K562 (cell line): Measurements from ENCODE around the gene EXOC3L2. TPM values are rescaled to one million over a fixed set of nuclear protein-coding genes. Genes with fewer than 3 reads are reported as not detected.

Experiments used
- ATAC-seq: fragments of 200-7000 bp; cut with Tn5 transposase; 3 replicates; pipeline ENCODE4 v1.9.1; 2020; ENCODE audit warnings: moderate library complexity
- BruUV-seq: library from RNA; stranded (reverse); fragments of 400-500 nt; replicated peaks from 2 replicates; lab custom pipeline; 2021; lab: Mats Ljungman, UMichigan
- CTCF ChIA-PET: fragments of 300-600 bp; formaldehyde crosslinking; extraction: SDS; loops from one replicate; lab custom pipeline; 2021; ENCODE audit warnings: low intra/inter-chr PET ratio; lab: Yijun Ruan, JAX
- POLR2A ChIA-PET: fragments of 300-600, 350-650 bp; sonication (Branson Sonifier 250); formaldehyde crosslinking; extraction: SDS; loops from one replicate; lab custom pipeline; 2021; ENCODE audit warnings: antibody characterized with exemption, inconsistent platforms; lab: Yijun Ruan, JAX
- DNase-seq, 4 experiments: peaks; one replicate each; pipeline versions ENCODE4 v3.0.0 to v3.0.0-alpha.2; 2011 to 2018; ENCODE audit warnings: low spot score in 3 of 4, mixed read lengths in 3 of 4; ENCODE audit errors: extremely low read depth in 1 of 4
- FAIRE-seq: peaks from 2 replicates; lab custom pipeline; 2011; peaks lifted over from hg19 to GRCh38; lab: Jason Lieb, UNC
- H2AFZ ChIP-seq: 2 replicates; pipeline ENCODE4 v1.6.0; 2011; ENCODE audit warnings: low read depth, low read length, control low read depth, inconsistent platforms
- H3K27ac ChIP-seq: fragments of 200-600 bp; 3 replicates; pipeline ENCODE4 v1.8.0; 2011; ENCODE audit warnings: low read depth, mild to moderate bottlenecking, control low read depth, inconsistent platforms, low read length, moderate library complexity, mixed read lengths; ENCODE audit errors: extremely low read depth
- H3K27me3 ChIP-seq, 2 experiments: fragments of 300-600 bp in 1 of 2; 2 replicates in 1 of 2; 3 replicates in 1 of 2; pipeline versions ENCODE4 v1.6.0 to v1.8.0; 2011; ENCODE audit warnings: inconsistent platforms in 2 of 2, low read length in 2 of 2, mild to moderate bottlenecking in 1 of 2, mixed read lengths in 1 of 2, moderate library complexity in 1 of 2; ENCODE audit not compliant: control insufficient read depth in 2 of 2, insufficient read depth in 2 of 2
- H3K36me3 ChIP-seq: fragments of 300-600 bp; 3 replicates; pipeline ENCODE4 v1.8.0; 2011; ENCODE audit warnings: mild to moderate bottlenecking, low read length, inconsistent platforms; ENCODE audit not compliant: control insufficient read depth, insufficient read depth
- H3K4me1 ChIP-seq, 2 experiments: fragments of 200-600 bp in 1 of 2; replicated peaks in 1 of 2; 2 replicates in 1 of 2; 3 replicates in 1 of 2; pipeline versions ENCODE4 v1.5.1 to v1.8.0; 2011; ENCODE audit warnings: inconsistent platforms in 2 of 2, low read length in 2 of 2, mild to moderate bottlenecking in 1 of 2, mixed read lengths in 1 of 2, moderate library complexity in 1 of 2; ENCODE audit not compliant: control insufficient read depth in 2 of 2, insufficient read depth in 2 of 2
- H3K4me2 ChIP-seq: 2 replicates; pipeline ENCODE4 v1.6.1; 2011; ENCODE audit warnings: low read length, control low read depth, inconsistent platforms, mixed read lengths; ENCODE audit not compliant: insufficient read depth
- H3K4me3 ChIP-seq: fragments of 200-600 bp; sonication (generic), shearing (Covaris generic); 2 replicates; pipeline ENCODE4 v1.5.1; 2016; ENCODE audit warnings: control low read depth, inconsistent platforms
- H3K79me2 ChIP-seq: fragments of 200-600 bp; 3 replicates; pipeline ENCODE4 v1.8.0; 2011; ENCODE audit warnings: low read length, inconsistent platforms; ENCODE audit not compliant: control insufficient read depth, insufficient read depth
- H3K9ac ChIP-seq, 2 experiments: 2 replicates each; pipeline versions ENCODE4 v1.6.0 to v1.6.1; 2011; ENCODE audit warnings: low read depth in 2 of 2, low read length in 2 of 2, control low read depth in 1 of 2, inconsistent platforms in 1 of 2, mild to moderate bottlenecking in 1 of 2, mixed read lengths in 1 of 2; ENCODE audit not compliant: insufficient read depth in 1 of 2
- H3K9me1 ChIP-seq: one replicate; pipeline ENCODE4 v1.6.0; 2011; ENCODE audit warnings: inconsistent platforms, mild to moderate bottlenecking, low read length, moderate library complexity; ENCODE audit not compliant: control insufficient read depth, insufficient read depth
- H3K9me3 ChIP-seq: replicated peaks from 2 replicates; pipeline ENCODE4 v1.5.1; 2011; ENCODE audit warnings: low read depth, low read length, inconsistent platforms; ENCODE audit not compliant: control insufficient read depth, insufficient read depth
- H4K20me1 ChIP-seq: replicated peaks from 2 replicates; pipeline ENCODE4 v1.6.1; 2011; ENCODE audit warnings: low read length, inconsistent platforms, mixed read lengths; ENCODE audit not compliant: control insufficient read depth, insufficient read depth
- CC2D1A ChIP-seq: fragments of 450-650 bp; IDR thresholded peaks from 2 replicates; pipeline ENCODE4 v1.6.1; 2017; ENCODE audit warnings: mild to moderate bottlenecking
- DACH1 ChIP-seq: fragments of 450-650 bp; IDR thresholded peaks from 2 replicates; pipeline ENCODE4 v1.6.1; 2018; ENCODE audit not compliant: partially characterized antibody
- EHMT2 ChIP-seq: fragments of 450-650 bp; IDR thresholded peaks from 2 replicates; pipeline ENCODE4 v1.6.1; 2018; ENCODE audit warnings: antibody characterized with exemption
- ETV1 ChIP-seq: fragments of 450-650 bp; conservative IDR thresholded peaks from 2 replicates; pipeline ENCODE4 v1.6.1; 2016; ENCODE audit warnings: missing genetic modification characterization, control low read depth, low read depth, missing compliant biosample characterization
- FOXA1 ChIP-seq: fragments of 450-650 bp; IDR thresholded peaks from 2 replicates; pipeline ENCODE4 v1.6.1; 2016; ENCODE audit warnings: mild to moderate bottlenecking, borderline replicate concordance
- FOXK2 ChIP-seq, 2 experiments: fragments of 450-650 bp; IDR thresholded peaks in 1 of 2; conservative IDR thresholded peaks in 1 of 2; 2 replicates each; pipeline ENCODE4 v1.6.1; 2016; ENCODE audit warnings: low read depth in 2 of 2, mild to moderate bottlenecking in 1 of 2
- GABPB1 ChIP-seq: sonication (generic); formaldehyde crosslinking; IDR thresholded peaks from 2 replicates; pipeline ENCODE4 v1.8.0; 2022; ENCODE audit warnings: mild to moderate bottlenecking, missing genetic modification reagents
- HCFC1 ChIP-seq: IDR thresholded peaks from 2 replicates; pipeline ENCODE4 v1.6.1; 2012; ENCODE audit warnings: low read depth, low read length, improper control_type of control experiment
- KDM1A ChIP-seq, 2 experiments: fragments of 450-650 bp; IDR thresholded peaks; 2 replicates each; pipeline ENCODE4 v1.6.1; 2016; ENCODE audit warnings: mild to moderate bottlenecking in 2 of 2
- MEIS2 ChIP-seq: fragments of 450-650 bp; IDR thresholded peaks from 2 replicates; pipeline ENCODE4 v1.6.1; 2014; ENCODE audit warnings: mild to moderate bottlenecking; ENCODE audit not compliant: partially characterized antibody
- MTA3 ChIP-seq: fragments of 450-650 bp; formaldehyde crosslinking; IDR thresholded peaks from 2 replicates; pipeline ENCODE4 v1.6.1; 2017; ENCODE audit warnings: mild to moderate bottlenecking, borderline replicate concordance
- NFIC ChIP-seq: fragments of 450-650 bp; IDR thresholded peaks from 2 replicates; pipeline ENCODE4 v1.6.1; 2017; ENCODE audit warnings: mild to moderate bottlenecking, inconsistent platforms
- OTX1 ChIP-seq: fragments of 450-650 bp; formaldehyde crosslinking; IDR thresholded peaks from 2 replicates; pipeline ENCODE4 v1.4.0; 2022; ENCODE audit warnings: mild to moderate bottlenecking
- POLR2H ChIP-seq: IDR thresholded peaks from 2 replicates; pipeline ENCODE4 v1.6.1; 2016; ENCODE audit warnings: missing genetic modification characterization, low read depth, mild to moderate bottlenecking, control low read depth, missing compliant biosample characterization, moderate library complexity
- SMAD4 ChIP-seq: fragments of 250-450 bp; sonication (Bioruptor Pico); conservative IDR thresholded peaks from 2 replicates; pipeline ENCODE4 v1.8.0; 2021; ENCODE audit warnings: inconsistent platforms, mild to moderate bottlenecking, moderate library complexity
- SMARCA4 ChIP-seq: fragments of 450-650 bp; IDR thresholded peaks from 2 replicates; pipeline ENCODE4 v1.6.1; 2016
- SMC3 ChIP-seq: conservative IDR thresholded peaks from 2 replicates; pipeline ENCODE4 v1.6.1; 2011; ENCODE audit warnings: low read depth, low read length, improper control_type of control experiment; ENCODE audit not compliant: insufficient read depth
- ZFP1 ChIP-seq: fragments of 450-650 bp; formaldehyde crosslinking; IDR thresholded peaks from 2 replicates; pipeline ENCODE4 v1.4.0; 2020; ENCODE audit warnings: mild to moderate bottlenecking, mixed read lengths
- ZNF121 ChIP-seq: sonication (generic); formaldehyde crosslinking; conservative IDR thresholded peaks from 2 replicates; pipeline ENCODE4 v1.8.0; 2022; ENCODE audit warnings: missing genetic modification reagents
- ZNF174 ChIP-seq: fragments of 250-450 bp; sonication (Bioruptor Pico); IDR thresholded peaks from 2 replicates; pipeline ENCODE4 v1.4.0; 2020; ENCODE audit warnings: mild to moderate bottlenecking
- ZNF507 ChIP-seq: conservative IDR thresholded peaks from 2 replicates; pipeline ENCODE4 v1.6.1; 2017; ENCODE audit warnings: missing genetic modification characterization, missing compliant biosample characterization
- ZNF668 ChIP-seq: fragments of 250-450 bp; sonication (Bioruptor Pico); IDR thresholded peaks from 2 replicates; pipeline ENCODE4 v1.8.0; 2022; ENCODE audit warnings: mild to moderate bottlenecking, inconsistent platforms
- WGBS: fragments of 100-300 bp; shearing (Covaris generic); methylation state at CpG from one replicate; pipeline ENCODE4 v1.1.6; 2016; ENCODE audit warnings: low coverage, mixed read lengths; ENCODE audit not compliant: insufficient coverage; ENCODE audit errors: missing lambda C conversion rate; 5-methylcytosine and 5-hydroxymethylcytosine counted together
- in situ Hi-C: fragments of 300-500 bp; cut with MboI; formaldehyde crosslinking; loops from 4 replicates; pipeline ENCODE4 v1.15.0; 2018; ENCODE audit warnings: inconsistent platforms, mixed read lengths
- intact Hi-C: fragments of 100-400 bp; cut with micrococcal nuclease; formaldehyde crosslinking; loops from 2 replicates; pipeline ENCODE4 v1.14.2; 2022
- polyA plus RNA-seq, 8 experiments: library from polyadenylated mRNA; depleted of rRNA in 4 of 8; stranded (reverse) in 5 of 8; unstranded in 3 of 8; fragments of >200 nt; fragmentation: Nextera tagmentation in 2 of 8; fragmentation: Illumina TruSeq in 1 of 8; extraction: Ambion mirVana in 2 of 8; extraction: Trizol in 1 of 8; gene quantifications; 2 replicates each; pipeline versions ENCODE4 v1.2.1 to v1.2.3, GENCODE V29; 2011 to 2014; ENCODE audit warnings: inconsistent platforms in 1 of 8, missing spikeins in 1 of 8
- total RNA-seq, 7 experiments: library from RNA; depleted of rRNA in 6 of 7; stranded (reverse); fragments of >200 nt in 6 of 7; fragmentation: Illumina TruSeq in 2 of 7; extraction: Trizol in 2 of 7; gene quantifications; 2 replicates each; pipeline versions ENCODE4 v1.2.1 to v1.2.3, GENCODE V29; 2011 to 2021; ENCODE audit warnings: low replicate concordance in 1 of 7

The EXOC3L2 gene
- total and polyA plus RNA-seq, 9 of the 15 experiments (the other 6 are each of a cell fraction or from before 2014, with no cell fraction given), result 0.31 to 19.0 (median 2.4) TPM

- TF ChIP-seq EHMT2, result 0 out of 2 replicates have a peak, but pooled peaks have one; percentile 9
- peak; percentile 21; the same call in 1 of the 2 replicates for TF ChIP-seq FOXA1
- no peak for TF ChIP-seq CC2D1A
- TF ChIP-seq SMC3, result no peak
- TF ChIP-seq SMARCA4, result peak; percentile 68
- TF ChIP-seq OTX1, result no peak
- peak; percentile 35 to 46; a peak in 1 of 4 replicates for TF ChIP-seq FOXK2 (conservative IDR thresholded peaks at IDR 0.05 in 1 of 2, IDR thresholded peaks at IDR 0.05 in 1 of 2; ENCODE audit: low read depth in 2 of 2)
These were observed 49.4 kb downstream of the EXOC3L2 start (continued) for GRCh38 chr19:45195764-45196163.

GRCh38 chr19:45191375-45191774 lies 53.8 kb downstream of the EXOC3L2 start:
- Histone ChIP-seq H3K4me2 (no peak overlapping the region), H3K4me1 (peaks cover 4 to 6% of the 10 kb centered on the region in 2 experiments; a peak in 4 of 5 replicates), H3K9ac (0 out of 4 replicates have a peak overlapping the region, but pooled peaks of 1 of the 2 experiments have one; percentile 45), H4K20me1 (no peaks in the 10 kb centered on the region), H3K27ac (no peak overlapping the region), H3K9me1 (no peaks in the 10 kb centered on the region)
- DNase-seq, result no peak
- CTCF ChIA-PET, result no interaction called here
- no peak for TF ChIP-seq ZNF507 (tag)
- no peak for TF ChIP-seq DACH1
- no peak for TF ChIP-seq ZNF174 (CRISPR knock-in tag)
- no peak for TF ChIP-seq ZNF668 (CRISPR knock-in tag)
- no peak for TF ChIP-seq KDM1A (IDR thresholded peaks at IDR 0.05)
- TF ChIP-seq POLR2H, result no peak
- no peak for TF ChIP-seq ZNF121
- TF ChIP-seq HCFC1, result no peak
- no peak for TF ChIP-seq NFIC
- TF ChIP-seq GABPB1 (CRISPR knock-in tag), result no peak
- TF ChIP-seq ZFP1 (CRISPR knock-in tag), result no peak
- TF ChIP-seq SMAD4 (CRISPR knock-in tag), result no peak
- TF ChIP-seq MTA3, result no peak
- no peak for TF ChIP-seq ETV1
- TF ChIP-seq MEIS2, result no peak
- TF ChIP-seq, all 486 proteins: peak for 0
- no TSS peak for BruUV-seq
- in situ Hi-C loops, result no loop called here
- H3K4me3 ChIP-seq, result no peak overlapping the region
- no peak overlapping the region for H2AFZ ChIP-seq
- ATAC-seq (no peak), FAIRE-seq (no peak)
- no peaks in the 10 kb centered on the region for H3K27me3 ChIP-seq
- H3K36me3 ChIP-seq, result no peaks in the 10 kb centered on the region
- H3K79me2 ChIP-seq, result no peaks in the 10 kb centered on the region
- H3K9me3 ChIP-seq, result no peaks in the 10 kb centered on the region
- intact Hi-C loops, result no loop called here
- POLR2A ChIA-PET, result interaction anchor here (0.6 to 1.5 kb wide), 3 partner anchors 9 to 111 kb away, joined by 3 to 6 read pairs (median 3); no protein-coding TSS in a partner anchor
- 84% methylated on average over 4 of the region's 4 CpGs for WGBS
